HEK293T (cell line): ENCODE results near the gene PI4KA.

Experiments used
- ARNT ChIP-seq: fragments of 450-650 bp; IDR thresholded peaks from 2 replicates; pipeline ENCODE4 v1.6.1; 2017; ENCODE audit warnings: mild to moderate bottlenecking
- ELF4 ChIP-seq: fragments of 450-650 bp; IDR thresholded peaks from 2 replicates; pipeline ENCODE4 v1.6.1; 2017; ENCODE audit warnings: antibody characterized with exemption
- FOXA1 ChIP-seq: fragments of 450-650 bp; IDR thresholded peaks from 2 replicates; pipeline ENCODE4 v1.6.1; 2016; ENCODE audit warnings: mild to moderate bottlenecking
- FOXK2 ChIP-seq: fragments of 450-650 bp; IDR thresholded peaks from 2 replicates; pipeline ENCODE4 v1.6.1; 2016; ENCODE audit warnings: mild to moderate bottlenecking
- L3MBTL2 ChIP-seq: fragments of 450-650 bp; conservative IDR thresholded peaks from 2 replicates; pipeline ENCODE4 v1.6.1; 2016; ENCODE audit warnings: mild to moderate bottlenecking
- SP1 ChIP-seq: fragments of 450-650 bp; IDR thresholded peaks from 2 replicates; pipeline ENCODE4 v1.6.1; 2017

DNA sequence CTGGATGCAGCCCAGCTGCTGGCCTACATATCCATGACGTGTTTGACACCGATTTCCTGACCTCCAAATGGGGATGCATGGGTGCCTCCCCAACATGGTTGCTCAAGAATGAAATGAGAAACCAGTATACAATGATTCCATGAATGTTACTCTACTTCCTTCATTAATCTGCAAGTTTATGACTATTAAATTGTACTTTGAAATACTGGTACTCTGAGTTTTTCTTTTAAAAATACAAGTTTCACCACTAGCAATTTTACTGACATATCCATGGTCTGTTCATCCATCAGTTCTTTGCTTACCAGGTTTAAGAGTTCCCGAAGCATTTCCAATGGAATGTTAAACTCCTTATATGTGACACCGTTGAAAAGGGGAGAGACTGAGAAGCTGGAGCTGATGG is 45.6 kb downstream of the PI4KA start:
- TF ChIP-seq FOXA1 (no peak), SP1 (no peak), ARNT (no peak), ELF4 (no peak), L3MBTL2 (no peak), FOXK2 (no peak)
